KMS-11 (cell line): ENCODE measurements around the gene MT1E.

Experiments used
- H2AFZ ChIP-seq: fragments of 200-600 bp; sonication (generic); 2 replicates; pipeline ENCODE4 v1.6.1; 2016; ENCODE audit warnings: antibody characterized with exemption, mixed run types, low read depth
- H3K27ac ChIP-seq: fragments of 200-600 bp; sonication (generic); 2 replicates; pipeline ENCODE4 v1.6.1; 2016; ENCODE audit warnings: mild to moderate bottlenecking, mixed run types
- H3K27me3 ChIP-seq: fragments of 200-600 bp; sonication (generic); 2 replicates; pipeline ENCODE4 v1.6.1; 2017; ENCODE audit warnings: mild to moderate bottlenecking, low read depth, mixed run types, moderate library complexity; ENCODE audit not compliant: insufficient read depth
- H3K36me3 ChIP-seq: fragments of 200-600 bp; sonication (generic); 2 replicates; pipeline ENCODE4 v1.6.1; 2017; ENCODE audit warnings: mild to moderate bottlenecking, mixed run types; ENCODE audit not compliant: insufficient read depth
- H3K4me1 ChIP-seq: fragments of 200-600 bp; sonication (generic); 2 replicates; pipeline ENCODE4 v1.6.1; 2016; ENCODE audit warnings: mild to moderate bottlenecking, low read depth, mixed run types; ENCODE audit not compliant: poor library complexity, severe bottlenecking
- H3K4me2 ChIP-seq: fragments of 200-600 bp; sonication (generic); 2 replicates; pipeline ENCODE4 v1.7.0; 2016; ENCODE audit warnings: mild to moderate bottlenecking, mixed run types
- H3K4me3 ChIP-seq: fragments of 200-600 bp; sonication (generic); IDR thresholded peaks from 2 replicates; pipeline ENCODE4 v1.6.1; 2017; ENCODE audit warnings: low read depth, low read length, mixed read lengths; ENCODE audit not compliant: insufficient read depth
- H3K79me2 ChIP-seq: fragments of 200-600 bp; sonication (generic); 2 replicates; pipeline ENCODE4 v1.6.1; 2016; ENCODE audit warnings: low read depth, mixed run types; ENCODE audit not compliant: insufficient read depth
- H3K9ac ChIP-seq: fragments of 200-600 bp; sonication (generic); 2 replicates; pipeline ENCODE4 v1.6.1; 2016; ENCODE audit warnings: mild to moderate bottlenecking, mixed run types
- H4K20me1 ChIP-seq: fragments of 200-600 bp; sonication (generic); 2 replicates; pipeline ENCODE4 v1.6.1; 2016; ENCODE audit warnings: mild to moderate bottlenecking, mixed run types; ENCODE audit not compliant: insufficient read depth
- TF ChIP-seq, protein P1 (sequence below): fragments of 200-600 bp; sonication (generic); conservative IDR thresholded peaks from 2 replicates; pipeline ENCODE4 v1.6.1; 2017; ENCODE audit warnings: low read depth, mild to moderate bottlenecking, antibody characterized with exemption, low read length, moderate library complexity, mixed read lengths

Gene MT1E

DNA sequence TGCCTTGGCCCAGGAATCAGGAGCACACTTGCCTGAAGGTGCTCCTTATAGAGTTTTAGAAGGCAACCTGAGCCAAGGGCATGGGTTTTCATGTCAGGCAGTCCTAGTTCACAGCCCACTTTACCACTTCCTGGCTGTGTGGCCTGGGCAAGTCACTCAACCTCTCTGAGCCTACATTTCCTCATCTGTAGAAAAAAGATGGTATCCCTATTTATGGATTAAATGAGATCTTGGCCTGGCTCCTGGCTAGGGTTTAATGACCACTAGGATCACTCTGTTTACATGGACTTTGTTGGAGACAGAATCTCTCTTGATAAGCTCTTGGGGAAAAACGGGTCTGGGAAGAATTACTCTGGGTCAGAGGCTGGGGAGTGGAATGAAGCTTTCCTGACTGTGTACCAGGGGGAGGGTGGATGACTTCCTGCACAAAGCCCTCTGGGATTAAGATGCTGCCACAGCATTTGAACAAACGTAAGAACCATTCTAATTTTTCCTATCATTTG lies 14.9 kb upstream of the MT1E start:
- Histone ChIP-seq H3K4me1 (peaks cover 16% of the 10 kb centered on the region), H3K36me3 (no peaks in the 10 kb centered on the region), H3K4me2 (no peak overlapping the region; the same call in 1 of the 2 replicates), H3K9ac (no peak overlapping the region), H3K27me3 (peaks cover 10% of the 10 kb centered on the region; the same call in 1 of the 2 replicates), H3K4me3 (no peak overlapping the region), H3K27ac (no peak overlapping the region), H2AFZ (no peak overlapping the region), H3K79me2 (no peaks in the 10 kb centered on the region), H4K20me1 (no peaks in the 10 kb centered on the region)
- TF ChIP-seq, protein P1, sequence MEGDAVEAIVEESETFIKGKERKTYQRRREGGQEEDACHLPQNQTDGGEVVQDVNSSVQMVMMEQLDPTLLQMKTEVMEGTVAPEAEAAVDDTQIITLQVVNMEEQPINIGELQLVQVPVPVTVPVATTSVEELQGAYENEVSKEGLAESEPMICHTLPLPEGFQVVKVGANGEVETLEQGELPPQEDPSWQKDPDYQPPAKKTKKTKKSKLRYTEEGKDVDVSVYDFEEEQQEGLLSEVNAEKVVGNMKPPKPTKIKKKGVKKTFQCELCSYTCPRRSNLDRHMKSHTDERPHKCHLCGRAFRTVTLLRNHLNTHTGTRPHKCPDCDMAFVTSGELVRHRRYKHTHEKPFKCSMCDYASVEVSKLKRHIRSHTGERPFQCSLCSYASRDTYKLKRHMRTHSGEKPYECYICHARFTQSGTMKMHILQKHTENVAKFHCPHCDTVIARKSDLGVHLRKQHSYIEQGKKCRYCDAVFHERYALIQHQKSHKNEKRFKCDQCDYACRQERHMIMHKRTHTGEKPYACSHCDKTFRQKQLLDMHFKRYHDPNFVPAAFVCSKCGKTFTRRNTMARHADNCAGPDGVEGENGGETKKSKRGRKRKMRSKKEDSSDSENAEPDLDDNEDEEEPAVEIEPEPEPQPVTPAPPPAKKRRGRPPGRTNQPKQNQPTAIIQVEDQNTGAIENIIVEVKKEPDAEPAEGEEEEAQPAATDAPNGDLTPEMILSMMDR, result no peak

GRCh38 chr16:56611281-56611833 lies 14.2 kb upstream of the MT1E start:
- no peaks in the 10 kb centered on the region for H4K20me1 ChIP-seq
- no peak overlapping the region for H3K9ac ChIP-seq
- H2AFZ ChIP-seq, result no peak overlapping the region
- peaks cover 10% of the 10 kb centered on the region; the same call in 1 of the 2 replicates for H3K27me3 ChIP-seq
- no peak overlapping the region for H3K4me2 ChIP-seq
- TF ChIP-seq, protein P1, result no peak
- no peaks in the 10 kb centered on the region for H3K79me2 ChIP-seq
- H3K27ac ChIP-seq, result no peak overlapping the region
- no peaks in the 10 kb centered on the region for H3K36me3 ChIP-seq
- peaks cover 16% of the 10 kb centered on the region for H3K4me1 ChIP-seq
- no peak overlapping the region for H3K4me3 ChIP-seq

DNA sequence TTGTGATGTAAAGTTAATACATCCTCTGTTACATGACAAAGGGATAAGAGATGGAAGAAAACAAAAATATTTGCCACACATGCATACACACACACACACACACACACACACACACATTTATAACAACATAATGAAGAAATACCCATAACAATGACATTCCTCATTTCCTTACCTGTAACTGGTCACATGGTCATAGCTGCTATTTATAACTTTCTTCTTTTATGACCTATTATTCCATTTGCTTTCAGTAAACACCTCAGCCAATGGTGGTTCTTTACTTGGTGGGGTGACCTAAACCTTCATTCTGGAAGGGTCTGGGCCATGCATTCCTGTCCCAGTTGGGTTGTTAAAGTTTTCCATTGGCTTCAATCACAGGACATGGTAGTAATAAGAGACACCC lies 11.9 kb upstream of the MT1E start:
- no peaks in the 10 kb centered on the region for H3K36me3 ChIP-seq
- H2AFZ ChIP-seq, result no peak overlapping the region
- peaks cover 8% of the 10 kb centered on the region; the same call in 1 of the 2 replicates for H3K27me3 ChIP-seq
- H3K4me2 ChIP-seq, result no peak overlapping the region
- peaks cover 14% of the 10 kb centered on the region for H3K4me1 ChIP-seq
- no peaks in the 10 kb centered on the region for H3K79me2 ChIP-seq
- no peak overlapping the region for H3K4me3 ChIP-seq
- H4K20me1 ChIP-seq, result no peaks in the 10 kb centered on the region
- no peak overlapping the region for H3K27ac ChIP-seq
- H3K9ac ChIP-seq, result no peak overlapping the region
- TF ChIP-seq, protein P1, result no peak

GRCh38 chr16:56614549-56614991 lies 11.0 kb upstream of the MT1E start:
- Histone ChIP-seq H3K27ac (no peak overlapping the region), H3K4me2 (no peak overlapping the region)

More at GRCh38 chr16:56614549-56614991, 11.0 kb upstream of the MT1E start:
- Histone ChIP-seq H3K27me3 (peaks cover 5% of the 10 kb centered on the region; the same call in 1 of the 2 replicates), H3K4me1 (peaks cover 6% of the 10 kb centered on the region), H3K4me3 (no peak overlapping the region), H3K79me2 (no peaks in the 10 kb centered on the region), H3K9ac (no peak overlapping the region), H3K36me3 (no peaks in the 10 kb centered on the region), H4K20me1 (no peaks in the 10 kb centered on the region), H2AFZ (no peak overlapping the region)
- TF ChIP-seq, protein P1, result no peak
